PC-9 (cell line): ENCODE measurements around the gene ETS1. TPM values are rescaled to one million over a fixed set of nuclear protein-coding genes. Genes with fewer than 3 reads are reported as not detected.

Experiments used
- Bru-seq: library from RNA; stranded (reverse); fragments of 400-500 nt; gene quantifications from one replicate; lab custom pipeline; 2021; lab: Mats Ljungman, UMichigan
- BruChase-seq, 2 experiments: library from RNA; stranded (reverse); fragments of 400-500 nt; gene quantifications; one replicate each; lab custom pipeline; 2021; lab: Mats Ljungman, UMichigan
- BruUV-seq: library from RNA; stranded (reverse); fragments of 400-500 nt; replicated peaks from 2 replicates; lab custom pipeline; 2021; lab: Mats Ljungman, UMichigan
- CTCF ChIA-PET: fragments of 300-600 bp; sonication (Branson Sonifier 250); formaldehyde crosslinking; loops from one replicate; lab custom pipeline; 2022; ENCODE audit warnings: antibody characterized with exemption; lab: Charles Lee
- POLR2A ChIA-PET: fragments of 300-600 bp; sonication (Branson Sonifier 250); formaldehyde crosslinking; loops from one replicate; lab custom pipeline; 2022; ENCODE audit warnings: antibody characterized with exemption; ENCODE audit not compliant: unreplicated experiment; lab: Charles Lee
- DNase-seq, 2 experiments: peaks; one replicate each; pipeline versions ENCODE4 v3.0.0 to v3.0.0-alpha.2; 2015 to 2022; ENCODE audit warnings: mixed read lengths in 1 of 2
- H2AFZ ChIP-seq: fragments of 200-600 bp; sonication (generic); 2 replicates; pipeline ENCODE4 v1.8.1; 2017; ENCODE audit warnings: antibody characterized with exemption
- H3F3A ChIP-seq: fragments of 200-600 bp; sonication (generic); 2 replicates; pipeline ENCODE4 v1.8.1; 2017; ENCODE audit warnings: antibody characterized with exemption, mild to moderate bottlenecking, low read depth; ENCODE audit not compliant: insufficient read depth
- H3K27ac ChIP-seq: fragments of 200-600 bp; sonication (generic); 2 replicates; pipeline ENCODE4 v1.6.1; 2016; ENCODE audit warnings: mixed run types
- H3K27me3 ChIP-seq: fragments of 200-600 bp; sonication (generic); 2 replicates; pipeline ENCODE4 v1.6.1; 2016; ENCODE audit warnings: low read depth, mixed run types; ENCODE audit not compliant: insufficient read depth
- H3K36me3 ChIP-seq: fragments of 200-600 bp; sonication (generic); 2 replicates; pipeline ENCODE4 v1.6.1; 2016; ENCODE audit warnings: low read depth, mixed run types
- H3K4me1 ChIP-seq: fragments of 200-600 bp; sonication (generic); replicated peaks from 2 replicates; pipeline ENCODE4 v1.6.1; 2016; ENCODE audit warnings: mixed run types; ENCODE audit not compliant: insufficient read depth
- H3K4me2 ChIP-seq: fragments of 200-600 bp; sonication (generic); 2 replicates; pipeline ENCODE4 v1.6.1; 2017; ENCODE audit warnings: mixed run types
- H3K4me3 ChIP-seq: fragments of 200-600 bp; sonication (generic); 2 replicates; pipeline ENCODE4 v1.6.1; 2016; ENCODE audit warnings: mixed run types
- H3K79me2 ChIP-seq: fragments of 200-600 bp; sonication (generic); 2 replicates; pipeline ENCODE4 v1.6.1; 2017; ENCODE audit warnings: low read depth, mixed run types
- H3K9me2 ChIP-seq: fragments of 200-600 bp; sonication (generic); 2 replicates; pipeline ENCODE4 v1.8.1; 2017; ENCODE audit warnings: mild to moderate bottlenecking; ENCODE audit not compliant: insufficient read depth
- H3K9me3 ChIP-seq: fragments of 200-600 bp; sonication (generic); 2 replicates; pipeline ENCODE4 v1.8.1; 2016; ENCODE audit warnings: low read depth; ENCODE audit not compliant: insufficient read depth
- H4K20me1 ChIP-seq: fragments of 200-600 bp; sonication (generic); 2 replicates; pipeline ENCODE4 v1.8.1; 2017; ENCODE audit not compliant: insufficient read depth
- EZH2 ChIP-seq: fragments of 200-600 bp; sonication (generic); IDR thresholded peaks from 2 replicates; pipeline ENCODE4 v1.8.0; 2017; ENCODE audit warnings: antibody characterized with exemption, low read depth
- intact Hi-C: fragments of 100-400 bp; cut with micrococcal nuclease; formaldehyde crosslinking; loops from one replicate; pipeline ENCODE4 v1.10.0; 2022; ENCODE audit not compliant: unreplicated experiment
- long read RNA-seq: library from polyadenylated mRNA; stranded (forward); transcript quantifications from one replicate; pipeline ENCODE4 v2.0.0, GENCODE V29; 2022
- total RNA-seq: library from RNA; stranded (reverse); gene quantifications from 2 replicates; pipeline ENCODE4 v1.2.3, GENCODE V29; 2021
- TF ChIP-seq, protein P1 (sequence below): fragments of 200-600 bp; sonication (generic); conservative IDR thresholded peaks from 2 replicates; pipeline ENCODE4 v1.6.1; 2017; ENCODE audit warnings: mixed run types, antibody characterized with exemption, mild to moderate bottlenecking, moderate library complexity

ETS1 gene, protein sequence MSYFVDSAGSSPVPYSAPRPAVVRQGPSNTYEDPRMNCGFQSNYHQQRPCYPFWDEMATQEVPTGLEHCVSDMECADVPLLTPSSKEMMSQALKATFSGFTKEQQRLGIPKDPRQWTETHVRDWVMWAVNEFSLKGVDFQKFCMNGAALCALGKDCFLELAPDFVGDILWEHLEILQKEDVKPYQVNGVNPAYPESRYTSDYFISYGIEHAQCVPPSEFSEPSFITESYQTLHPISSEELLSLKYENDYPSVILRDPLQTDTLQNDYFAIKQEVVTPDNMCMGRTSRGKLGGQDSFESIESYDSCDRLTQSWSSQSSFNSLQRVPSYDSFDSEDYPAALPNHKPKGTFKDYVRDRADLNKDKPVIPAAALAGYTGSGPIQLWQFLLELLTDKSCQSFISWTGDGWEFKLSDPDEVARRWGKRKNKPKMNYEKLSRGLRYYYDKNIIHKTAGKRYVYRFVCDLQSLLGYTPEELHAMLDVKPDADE
- total RNA-seq (18.9 and 23.3 TPM in 2 replicates), Bru-seq, nascent RNA (percentile 76 among the genes with signal in this experiment), BruChase-seq, experiment 1, labeled RNA remaining after a 2-hour chase (percentile 79 among the genes with signal in this experiment), BruChase-seq, experiment 2, labeled RNA remaining after a 6-hour chase (percentile 81 among the genes with signal in this experiment)
- long read RNA-seq, partial matches to known transcripts = 0 of 10 reads
- long read RNA-seq, other reads (novel, unspliced or antisense) = 9 of 10 reads

DNA sequence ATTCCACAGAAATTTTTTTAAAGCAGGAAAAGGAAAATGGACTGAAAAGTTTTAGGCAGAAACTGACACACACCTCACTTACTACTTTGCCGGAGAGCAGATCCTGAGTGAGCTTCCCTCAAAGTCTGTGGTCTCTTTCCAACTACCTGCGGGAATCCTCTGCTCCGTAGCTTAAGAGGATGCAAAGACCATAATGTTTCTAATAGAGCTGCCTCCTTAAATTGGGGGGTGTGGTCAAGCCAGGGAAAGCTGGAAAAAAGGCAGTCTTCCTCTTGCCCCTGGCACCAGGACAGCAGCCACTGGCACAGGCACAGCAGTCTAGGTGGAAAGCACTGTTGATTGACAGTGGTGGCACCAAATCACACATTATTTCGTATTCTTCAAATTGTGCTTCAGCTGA lies at the start of gene ETS1:
Gene ETS1 (minus strand): TSS at position 144 of the 400 bp plus-strand sequence. CDS start 14,428 bp downstream, outside the sequence.
- no peaks in the 10 kb centered on the region for H3K36me3 ChIP-seq
- H3K27ac ChIP-seq = no peak within 1 kb of the TSS
- H3K27me3 ChIP-seq = no peaks in the 10 kb centered on the region
- H3K4me2 ChIP-seq = no peak within 1 kb of the TSS
- H3F3A ChIP-seq = peaks cover 4% of the 10 kb centered on the region; the same call in 1 of the 2 replicates
- H4K20me1 ChIP-seq = no peaks in the 10 kb centered on the region
- H3K4me1 ChIP-seq = peaks cover 12% of the 10 kb centered on the region
- no TSS peak for BruUV-seq
- intact Hi-C loops = no loop called here
- H3K9me3 ChIP-seq = no peaks in the 10 kb centered on the region
- H2AFZ ChIP-seq = no peak within 1 kb of the TSS
- H3K79me2 ChIP-seq = no peaks in the 10 kb centered on the region
- H3K4me3 ChIP-seq = no peak within 1 kb of the TSS
- TF ChIP-seq EZH2 = no peak
- TF ChIP-seq, protein P1, sequence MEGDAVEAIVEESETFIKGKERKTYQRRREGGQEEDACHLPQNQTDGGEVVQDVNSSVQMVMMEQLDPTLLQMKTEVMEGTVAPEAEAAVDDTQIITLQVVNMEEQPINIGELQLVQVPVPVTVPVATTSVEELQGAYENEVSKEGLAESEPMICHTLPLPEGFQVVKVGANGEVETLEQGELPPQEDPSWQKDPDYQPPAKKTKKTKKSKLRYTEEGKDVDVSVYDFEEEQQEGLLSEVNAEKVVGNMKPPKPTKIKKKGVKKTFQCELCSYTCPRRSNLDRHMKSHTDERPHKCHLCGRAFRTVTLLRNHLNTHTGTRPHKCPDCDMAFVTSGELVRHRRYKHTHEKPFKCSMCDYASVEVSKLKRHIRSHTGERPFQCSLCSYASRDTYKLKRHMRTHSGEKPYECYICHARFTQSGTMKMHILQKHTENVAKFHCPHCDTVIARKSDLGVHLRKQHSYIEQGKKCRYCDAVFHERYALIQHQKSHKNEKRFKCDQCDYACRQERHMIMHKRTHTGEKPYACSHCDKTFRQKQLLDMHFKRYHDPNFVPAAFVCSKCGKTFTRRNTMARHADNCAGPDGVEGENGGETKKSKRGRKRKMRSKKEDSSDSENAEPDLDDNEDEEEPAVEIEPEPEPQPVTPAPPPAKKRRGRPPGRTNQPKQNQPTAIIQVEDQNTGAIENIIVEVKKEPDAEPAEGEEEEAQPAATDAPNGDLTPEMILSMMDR = no peak
- DNase-seq = peak in 1 of 2 experiments; percentile 12
- POLR2A ChIA-PET = interaction anchor here (0.6 kb wide), 1 partner anchor 221 kb away, joined by 4 read pairs; no protein-coding TSS in a partner anchor
- CTCF ChIA-PET = no interaction called here
- no peaks in the 10 kb centered on the region for H3K9me2 ChIP-seq

DNA sequence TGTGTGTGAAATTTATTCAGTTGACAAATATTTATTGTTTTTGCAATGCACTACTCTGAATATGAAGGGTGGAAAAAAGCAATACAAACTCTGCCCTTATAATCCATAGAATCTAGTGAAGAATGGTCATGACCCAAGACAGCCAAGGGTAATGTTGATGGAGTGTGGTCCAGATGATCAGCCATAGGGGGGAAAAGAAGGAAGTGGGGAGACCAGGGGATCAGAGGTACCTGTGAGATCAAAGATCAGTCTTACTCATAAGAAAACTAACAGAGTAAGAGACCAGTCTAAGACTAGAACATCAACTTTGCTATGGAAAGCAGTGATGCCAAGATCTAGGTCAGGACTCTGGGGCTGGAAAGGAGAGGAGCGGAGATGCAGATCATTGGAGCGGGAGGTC lies 47.0 kb upstream of the ETS1 start:
- no peak for DNase-seq
- intact Hi-C loops = loop anchor here (5.0 kb wide), 1 partner anchor 323 kb away; no protein-coding TSS in a partner anchor
- H3K9me3 ChIP-seq = no peaks in the 10 kb centered on the region
- H3K9me2 ChIP-seq = no peaks in the 10 kb centered on the region
- ChIA-PET CTCF (no interaction called here), POLR2A (no interaction called here)
- H3F3A ChIP-seq = no peaks in the 10 kb centered on the region
- peaks cover 9% of the 10 kb centered on the region for H3K4me1 ChIP-seq
- H4K20me1 ChIP-seq = no peaks in the 10 kb centered on the region
- H3K27me3 ChIP-seq = no peaks in the 10 kb centered on the region
- BruUV-seq = no TSS peak
- H3K36me3 ChIP-seq = no peaks in the 10 kb centered on the region
- H2AFZ ChIP-seq = no peak overlapping the region
- no peak overlapping the region for H3K4me3 ChIP-seq
- TF ChIP-seq, protein P1 = no peak
- no peak for TF ChIP-seq EZH2
- H3K79me2 ChIP-seq = no peaks in the 10 kb centered on the region
- H3K4me2 ChIP-seq = no peak overlapping the region
- H3K27ac ChIP-seq = no peak overlapping the region

DNA sequence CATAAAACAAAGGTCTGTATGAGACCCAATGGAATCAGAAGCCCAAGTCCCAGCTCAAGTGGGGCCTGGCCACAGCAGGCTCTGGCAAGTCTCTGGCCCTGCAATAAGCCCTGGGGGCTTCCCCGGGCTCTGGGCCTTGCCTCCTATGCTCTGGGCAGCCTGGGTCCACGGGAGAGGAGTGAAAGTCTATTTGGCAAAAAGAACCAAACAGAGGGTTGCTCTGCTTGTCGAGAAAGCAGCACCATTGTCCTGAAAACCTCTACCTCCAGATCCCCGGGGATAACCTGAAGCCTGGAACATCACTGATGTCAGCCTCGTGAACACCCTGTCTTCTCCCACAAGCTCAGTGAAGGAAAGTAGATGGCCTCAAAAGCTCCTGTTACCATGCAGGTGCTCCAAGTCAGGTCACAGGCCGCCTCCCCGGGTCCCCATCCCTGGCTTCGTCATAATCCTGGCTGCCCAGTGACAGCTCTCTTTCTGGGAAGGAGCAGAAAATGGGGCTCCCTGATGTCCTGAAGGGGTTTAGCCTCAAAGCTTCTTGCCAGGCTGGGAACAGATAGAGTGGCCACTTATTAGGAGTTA lies 46.1 kb upstream of the ETS1 start:
- no TSS peak for BruUV-seq
- TF ChIP-seq, protein P1 = no peak
- no peak for TF ChIP-seq EZH2
- Histone ChIP-seq H4K20me1 (no peaks in the 10 kb centered on the region), H3K27me3 (no peaks in the 10 kb centered on the region), H2AFZ (no peak overlapping the region), H3K27ac (no peak overlapping the region), H3K9me2 (no peaks in the 10 kb centered on the region), H3F3A (no peaks in the 10 kb centered on the region), H3K36me3 (no peaks in the 10 kb centered on the region), H3K79me2 (no peaks in the 10 kb centered on the region), H3K9me3 (no peaks in the 10 kb centered on the region), H3K4me1 (peaks cover 9% of the 10 kb centered on the region), H3K4me3 (no peak overlapping the region), H3K4me2 (no peak overlapping the region)
- ChIA-PET CTCF (interaction anchor here (0.7 kb wide), 1 partner anchor 486 kb away, joined by 4 read pairs; no protein-coding TSS in a partner anchor), POLR2A (interaction anchor here (0.5 kb wide), 1 partner anchor 56 kb away, joined by 24 read pairs; no protein-coding TSS in a partner anchor)
- DNase-seq = no peak
- intact Hi-C loops = loop anchor here (5.0 kb wide), 1 partner anchor 324 kb away; no protein-coding TSS in a partner anchor
